Left kidney (tissue), 8 donors: ENCODE measurements around the gene TNS3. TPM values are rescaled to one million over a fixed set of nuclear protein-coding genes. Genes with fewer than 3 reads are reported as not detected.
"Not testable (repeated sequence)": the region's sequence is repeated elsewhere in the genome, so short reads cannot be mapped to it uniquely, and the experiment has no call there.

ENCODE experiments used
- DNase-seq: peaks from one replicate; pipeline ENCODE4 v3.0.0-alpha.2; 2013
- long read RNA-seq, 8 donors: transcript quantifications; one replicate each; lab custom pipeline, GENCODE V29; 2026
- polyA plus RNA-seq: library from polyadenylated mRNA; unstranded; fragments of 120-200 nt; gene quantifications from one replicate; pipeline ENCODE4 v1.2.1, GENCODE V29; 2013; ENCODE audit not compliant: insufficient read length

Gene TNS3
- 87.4 TPM for polyA plus RNA-seq
- long read RNA-seq, donor 1, full-length matches to known transcripts, result 2 of 49 reads
- long read RNA-seq, donor 1, partial matches to known transcripts, result 47 of 49 reads
- long read RNA-seq, donor 1, other reads (novel, unspliced or antisense), result 0 of 49 reads
- long read RNA-seq, donor 2, partial matches to known transcripts, result 23 of 23 reads
- long read RNA-seq, donor 2, other reads (novel, unspliced or antisense), result 0 of 23 reads
- long read RNA-seq, donor 3, full-length matches to known transcripts, result 1 of 35 reads
- long read RNA-seq, donor 3, partial matches to known transcripts, result 34 of 35 reads
- long read RNA-seq, donor 3, other reads (novel, unspliced or antisense), result 0 of 35 reads
- long read RNA-seq, donor 4, result 0 reads
- long read RNA-seq, donor 5, result 0 reads
- long read RNA-seq, donor 6, partial matches to known transcripts, result 24 of 24 reads
- long read RNA-seq, donor 6, other reads (novel, unspliced or antisense), result 0 of 24 reads
- long read RNA-seq, donor 7, partial matches to known transcripts, result 5 of 5 reads
- long read RNA-seq, donor 7, other reads (novel, unspliced or antisense), result 0 of 5 reads
- long read RNA-seq, donor 8, partial matches to known transcripts, result 22 of 22 reads
- long read RNA-seq, donor 8, other reads (novel, unspliced or antisense), result 0 of 22 reads

- DNase-seq, result no peak
These were observed at the start of gene TNS3 for GRCh38 chr7:47581804-47582763. TNS3 (minus strand) TSS chr7:47582111; CDS start chr7:47439636, 142,475 bp downstream.

- DNase-seq, result no peak
These were observed 49.8 kb upstream of the TNS3 start for GRCh38 chr7:47631711-47632110.

GRCh38 chr7:47627580-47628283 is 45.8 kb upstream of the TNS3 start:
- no peak for DNase-seq

GRCh38 chr7:47625861-47626715 is 44.2 kb upstream of the TNS3 start:
- DNase-seq, result no peak

GRCh38 chr7:47624689-47625088 is 42.8 kb upstream of the TNS3 start:
- no peak for DNase-seq

GRCh38 chr7:47622946-47623640 is 41.2 kb upstream of the TNS3 start:
- DNase-seq, result peak; percentile 86

GRCh38 chr7:47622586-47622945 is 40.7 kb upstream of the TNS3 start:
- DNase-seq, result no peak

- DNase-seq, result no peak
These were observed 40.2 kb upstream of the TNS3 start for GRCh38 chr7:47621979-47622561.

GRCh38 chr7:47621347-47621746 is 39.4 kb upstream of the TNS3 start:
- DNase-seq, result no peak

GRCh38 chr7:47619806-47620205 is 37.9 kb upstream of the TNS3 start:
- no peak for DNase-seq

- no peak for DNase-seq
These were observed 35.2 kb upstream of the TNS3 start for GRCh38 chr7:47617131-47617530.

- DNase-seq, result no peak
These were observed 32.5 kb upstream of the TNS3 start for GRCh38 chr7:47614450-47614849.

GRCh38 chr7:47611045-47611511 is 29.2 kb upstream of the TNS3 start:
- no peak for DNase-seq

- no peak for DNase-seq
These were observed 28.7 kb upstream of the TNS3 start for GRCh38 chr7:47610506-47611044.

GRCh38 chr7:47609803-47610452 is 28.0 kb upstream of the TNS3 start:
- no peak for DNase-seq

GRCh38 chr7:47606593-47607046 is 24.7 kb upstream of the TNS3 start:
- not testable (repeated sequence) for DNase-seq

- DNase-seq, result no peak
These were observed 24.1 kb upstream of the TNS3 start for GRCh38 chr7:47605816-47606575.

- no peak for DNase-seq
These were observed 22.6 kb upstream of the TNS3 start for GRCh38 chr7:47604496-47604890.
